OCI-LY7 (cell line): Measurements from ENCODE around the gene MIPEP.

ENCODE experiments used
- EZH2phosphoT487 ChIP-seq: fragments of 200-600 bp; sonication (generic); IDR thresholded peaks from 2 replicates; pipeline ENCODE4 v1.6.1; 2018; ENCODE audit warnings: low read depth, borderline replicate concordance, mild to moderate bottlenecking, mixed run types, antibody characterized with exemption, low read length, moderate library complexity, mixed read lengths
- TF ChIP-seq, protein P1 (sequence below): fragments of 200-600 bp; sonication (generic); conservative IDR thresholded peaks from 2 replicates; pipeline ENCODE4 v1.5.1; 2014; ENCODE audit warnings: mild to moderate bottlenecking, antibody characterized with exemption, low read length, moderate library complexity, mixed read lengths

- TF ChIP-seq, protein P1, sequence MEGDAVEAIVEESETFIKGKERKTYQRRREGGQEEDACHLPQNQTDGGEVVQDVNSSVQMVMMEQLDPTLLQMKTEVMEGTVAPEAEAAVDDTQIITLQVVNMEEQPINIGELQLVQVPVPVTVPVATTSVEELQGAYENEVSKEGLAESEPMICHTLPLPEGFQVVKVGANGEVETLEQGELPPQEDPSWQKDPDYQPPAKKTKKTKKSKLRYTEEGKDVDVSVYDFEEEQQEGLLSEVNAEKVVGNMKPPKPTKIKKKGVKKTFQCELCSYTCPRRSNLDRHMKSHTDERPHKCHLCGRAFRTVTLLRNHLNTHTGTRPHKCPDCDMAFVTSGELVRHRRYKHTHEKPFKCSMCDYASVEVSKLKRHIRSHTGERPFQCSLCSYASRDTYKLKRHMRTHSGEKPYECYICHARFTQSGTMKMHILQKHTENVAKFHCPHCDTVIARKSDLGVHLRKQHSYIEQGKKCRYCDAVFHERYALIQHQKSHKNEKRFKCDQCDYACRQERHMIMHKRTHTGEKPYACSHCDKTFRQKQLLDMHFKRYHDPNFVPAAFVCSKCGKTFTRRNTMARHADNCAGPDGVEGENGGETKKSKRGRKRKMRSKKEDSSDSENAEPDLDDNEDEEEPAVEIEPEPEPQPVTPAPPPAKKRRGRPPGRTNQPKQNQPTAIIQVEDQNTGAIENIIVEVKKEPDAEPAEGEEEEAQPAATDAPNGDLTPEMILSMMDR: no peak
- TF ChIP-seq EZH2phosphoT487: no peak
Observed at GRCh38 chr13:23877286-23877685, 11.9 kb downstream of the MIPEP start.
